ENCODE data around the gene NRG2.

The NRG2 gene

GRCh38 chr5:139914218-139914807, 128.8 kb downstream of the NRG2 start:
- TF ChIP-seq PPARA (CRISPR knock-in tag; IDR thresholded peaks at IDR 0.05; ENCODE audit: borderline replicate concordance) (no peak), TSHZ2 (CRISPR knock-in tag; IDR thresholded peaks at IDR 0.05) (no peak), ISL1 (CRISPR knock-in tag; IDR thresholded peaks at IDR 0.05) (no peak), ZC3H10 (CRISPR knock-in tag; IDR thresholded peaks at IDR 0.05) (no peak), OSR1 (CRISPR knock-in tag; IDR thresholded peaks at IDR 0.05) (no peak)
- TF ChIP-seq, protein P1, sequence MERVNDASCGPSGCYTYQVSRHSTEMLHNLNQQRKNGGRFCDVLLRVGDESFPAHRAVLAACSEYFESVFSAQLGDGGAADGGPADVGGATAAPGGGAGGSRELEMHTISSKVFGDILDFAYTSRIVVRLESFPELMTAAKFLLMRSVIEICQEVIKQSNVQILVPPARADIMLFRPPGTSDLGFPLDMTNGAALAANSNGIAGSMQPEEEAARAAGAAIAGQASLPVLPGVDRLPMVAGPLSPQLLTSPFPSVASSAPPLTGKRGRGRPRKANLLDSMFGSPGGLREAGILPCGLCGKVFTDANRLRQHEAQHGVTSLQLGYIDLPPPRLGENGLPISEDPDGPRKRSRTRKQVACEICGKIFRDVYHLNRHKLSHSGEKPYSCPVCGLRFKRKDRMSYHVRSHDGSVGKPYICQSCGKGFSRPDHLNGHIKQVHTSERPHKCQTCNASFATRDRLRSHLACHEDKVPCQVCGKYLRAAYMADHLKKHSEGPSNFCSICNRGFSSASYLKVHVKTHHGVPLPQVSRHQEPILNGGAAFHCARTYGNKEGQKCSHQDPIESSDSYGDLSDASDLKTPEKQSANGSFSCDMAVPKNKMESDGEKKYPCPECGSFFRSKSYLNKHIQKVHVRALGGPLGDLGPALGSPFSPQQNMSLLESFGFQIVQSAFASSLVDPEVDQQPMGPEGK (CRISPR knock-in tag; IDR thresholded peaks at IDR 0.05; ENCODE audit: borderline replicate concordance) = no peak
- no peak for ATAC-seq

DNA sequence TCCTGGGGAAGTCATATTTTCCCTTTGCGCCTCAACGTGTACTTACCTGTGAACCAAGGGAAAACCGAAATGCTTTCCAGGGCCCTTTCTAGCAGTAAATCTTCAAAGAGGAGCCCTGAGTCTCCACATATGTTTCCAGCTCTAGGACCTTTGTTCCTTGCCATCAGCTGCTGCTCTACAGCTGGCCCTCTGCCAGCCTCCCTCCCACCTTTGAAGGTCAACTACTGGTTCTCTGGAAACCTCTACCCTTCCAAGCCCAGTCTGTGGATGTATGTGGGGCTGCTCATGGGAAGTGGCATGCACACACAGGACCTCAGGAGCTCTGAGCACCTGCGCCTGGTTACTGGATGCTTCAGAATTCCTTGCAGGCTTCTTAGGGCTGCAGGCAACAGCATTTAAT, 130.3 kb downstream of the NRG2 start:
- TF ChIP-seq, protein P2, sequence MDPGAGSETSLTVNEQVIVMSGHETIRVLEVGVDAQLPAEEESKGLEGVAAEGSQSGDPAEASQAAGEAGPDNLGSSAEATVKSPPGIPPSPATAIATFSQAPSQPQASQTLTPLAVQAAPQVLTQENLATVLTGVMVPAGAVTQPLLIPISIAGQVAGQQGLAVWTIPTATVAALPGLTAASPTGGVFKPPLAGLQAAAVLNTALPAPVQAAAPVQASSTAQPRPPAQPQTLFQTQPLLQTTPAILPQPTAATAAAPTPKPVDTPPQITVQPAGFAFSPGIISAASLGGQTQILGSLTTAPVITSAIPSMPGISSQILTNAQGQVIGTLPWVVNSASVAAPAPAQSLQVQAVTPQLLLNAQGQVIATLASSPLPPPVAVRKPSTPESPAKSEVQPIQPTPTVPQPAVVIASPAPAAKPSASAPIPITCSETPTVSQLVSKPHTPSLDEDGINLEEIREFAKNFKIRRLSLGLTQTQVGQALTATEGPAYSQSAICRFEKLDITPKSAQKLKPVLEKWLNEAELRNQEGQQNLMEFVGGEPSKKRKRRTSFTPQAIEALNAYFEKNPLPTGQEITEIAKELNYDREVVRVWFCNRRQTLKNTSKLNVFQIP (CRISPR knock-in tag; IDR thresholded peaks at IDR 0.05; ENCODE audit: borderline replicate concordance, low read depth) = no peak
- no peak for TF ChIP-seq CSDC2 (CRISPR knock-in tag; IDR thresholded peaks at IDR 0.05)
- no peak for TF ChIP-seq ZNF70 (CRISPR knock-in tag; IDR thresholded peaks at IDR 0.05)
- TF ChIP-seq ISL1 (CRISPR knock-in tag; IDR thresholded peaks at IDR 0.05) = no peak
- TF ChIP-seq OSR1 (CRISPR knock-in tag; IDR thresholded peaks at IDR 0.05) = no peak
- no peak for TF ChIP-seq ZFP30 (CRISPR knock-in tag; IDR thresholded peaks at IDR 0.05)
- TF ChIP-seq ESRRG (CRISPR knock-in tag; IDR thresholded peaks at IDR 0.05) = no peak
- no peak for TF ChIP-seq BACH2 (CRISPR knock-in tag; IDR thresholded peaks at IDR 0.05; ENCODE audit: borderline replicate concordance)
- no peak for TF ChIP-seq ARNTL (CRISPR knock-in tag; IDR thresholded peaks at IDR 0.05; ENCODE audit: borderline replicate concordance, low read depth)
- no peak for TF ChIP-seq ZNF565 (CRISPR knock-in tag; conservative IDR thresholded peaks at IDR 0.05; ENCODE audit: low read depth)
- no peak for TF ChIP-seq RARB (CRISPR knock-in tag; IDR thresholded peaks at IDR 0.05)
- no peak for TF ChIP-seq ZNF8 (CRISPR knock-in tag; IDR thresholded peaks at IDR 0.05)
- no peak for TF ChIP-seq CREB5 (CRISPR knock-in tag; IDR thresholded peaks at IDR 0.05; ENCODE audit: low read depth)
- TF ChIP-seq, protein P1 (CRISPR knock-in tag; IDR thresholded peaks at IDR 0.05; ENCODE audit: borderline replicate concordance) = no peak
- no peak for ATAC-seq

DNA sequence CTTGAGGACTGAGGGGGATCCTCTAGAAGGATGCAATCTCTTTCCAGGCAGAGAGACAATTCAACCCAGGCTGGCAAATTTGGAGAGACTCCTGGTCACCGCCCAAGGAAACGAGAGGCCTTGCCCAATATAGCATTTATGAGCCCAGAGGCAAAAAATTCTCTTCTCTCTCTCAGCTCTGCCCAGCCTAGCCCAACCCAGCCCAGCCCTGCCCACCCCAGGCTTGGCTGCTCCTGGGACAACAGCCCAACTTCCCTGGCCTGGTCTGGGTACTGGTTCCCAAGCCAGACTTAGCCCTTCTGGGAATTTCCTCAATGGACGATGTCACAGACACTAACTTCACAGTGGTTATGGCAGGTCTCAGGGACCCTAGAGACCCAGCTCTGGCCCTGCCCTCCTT, 130.9 kb downstream of the NRG2 start:
- no peak for TF ChIP-seq ZC3H10 (CRISPR knock-in tag; IDR thresholded peaks at IDR 0.05)
- ATAC-seq = no peak

GRCh38 chr5:139911425-139912120, 131.5 kb downstream of the NRG2 start:
- no peak for ATAC-seq
- TF ChIP-seq RARB (CRISPR knock-in tag; IDR thresholded peaks at IDR 0.05) = no peak
- no peak for TF ChIP-seq ZC3H10 (CRISPR knock-in tag; IDR thresholded peaks at IDR 0.05)
- TF ChIP-seq ZFP3 (CRISPR knock-in tag; IDR thresholded peaks at IDR 0.05) = no peak
- no peak for TF ChIP-seq ISL1 (CRISPR knock-in tag; IDR thresholded peaks at IDR 0.05)
- no peak for TF ChIP-seq BACH2 (CRISPR knock-in tag; IDR thresholded peaks at IDR 0.05; ENCODE audit: borderline replicate concordance)
- TF ChIP-seq, protein P2 (CRISPR knock-in tag; IDR thresholded peaks at IDR 0.05; ENCODE audit: borderline replicate concordance, low read depth) = no peak
- TF ChIP-seq, protein P3, sequence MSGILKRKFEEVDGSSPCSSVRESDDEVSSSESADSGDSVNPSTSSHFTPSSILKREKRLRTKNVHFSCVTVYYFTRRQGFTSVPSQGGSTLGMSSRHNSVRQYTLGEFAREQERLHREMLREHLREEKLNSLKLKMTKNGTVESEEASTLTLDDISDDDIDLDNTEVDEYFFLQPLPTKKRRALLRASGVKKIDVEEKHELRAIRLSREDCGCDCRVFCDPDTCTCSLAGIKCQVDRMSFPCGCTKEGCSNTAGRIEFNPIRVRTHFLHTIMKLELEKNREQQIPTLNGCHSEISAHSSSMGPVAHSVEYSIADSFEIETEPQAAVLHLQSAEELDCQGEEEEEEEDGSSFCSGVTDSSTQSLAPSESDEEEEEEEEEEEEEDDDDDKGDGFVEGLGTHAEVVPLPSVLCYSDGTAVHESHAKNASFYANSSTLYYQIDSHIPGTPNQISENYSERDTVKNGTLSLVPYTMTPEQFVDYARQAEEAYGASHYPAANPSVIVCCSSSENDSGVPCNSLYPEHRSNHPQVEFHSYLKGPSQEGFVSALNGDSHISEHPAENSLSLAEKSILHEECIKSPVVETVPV (CRISPR knock-in tag; IDR thresholded peaks at IDR 0.05) = no peak
- TF ChIP-seq ZNF8 (CRISPR knock-in tag; IDR thresholded peaks at IDR 0.05) = no peak
- TF ChIP-seq, protein P1 (CRISPR knock-in tag; IDR thresholded peaks at IDR 0.05; ENCODE audit: borderline replicate concordance) = no peak
- TF ChIP-seq ZNF70 (CRISPR knock-in tag; IDR thresholded peaks at IDR 0.05) = no peak
